Measurements from ENCODE around the gene MAL. TPM values are rescaled to one million over a fixed set of nuclear protein-coding genes. Genes with fewer than 3 reads are reported as not detected.

The MAL gene
- total RNA-seq, 1 experiment from 2014 or later: not detected

- Histone ChIP-seq H3K27me3 (replicated peaks; ENCODE audit: control insufficient read depth, insufficient read depth, low read length) (no peaks in the 10 kb centered on the region), H3K4me1 (no peaks in the 10 kb centered on the region), H3K4me3 (ENCODE audit: low read depth, low read length) (no peak overlapping the region), H3K9me3 (no peaks in the 10 kb centered on the region), H3K36me3 (ENCODE audit: control insufficient read depth, insufficient read depth, low read length) (no peaks in the 10 kb centered on the region; the same call in 1 of the 2 replicates)
- Mint-ChIP-seq H3K36me3 (ENCODE audit: insufficient read depth, unreplicated experiment) (no peaks in the 10 kb centered on the region), H3K27me3 (ENCODE audit: insufficient read depth, unreplicated experiment) (peaks cover 6% of the 10 kb centered on the region), H3K27ac (ENCODE audit: unreplicated experiment) (no peak overlapping the region), H3K4me1 (ENCODE audit: low read depth, unreplicated experiment) (no peaks in the 10 kb centered on the region), H3K4me3 (ENCODE audit: unreplicated experiment) (no peak overlapping the region), H3K9me3 (ENCODE audit: unreplicated experiment) (peaks cover 18% of the 10 kb centered on the region)
- ChIA-PET POLR2A (no interaction called here), CTCF (no interaction called here)
- no peak for DNase-seq
- intact Hi-C loops (cut with micrococcal nuclease; ENCODE audit: unreplicated experiment): no loop called here
- BruUV-seq (replicated peaks): no TSS peak
- no peak for TF ChIP-seq CTCF (IDR thresholded peaks at IDR 0.05; ENCODE audit: insufficient read depth in 1 of 2, low read depth in 1 of 2, low read length in 1 of 2, severe bottlenecking in 1 of 2, unreplicated experiment in 1 of 2)
Measured at GRCh38 chr2:95043300-95044093, 18.0 kb downstream of the MAL start.

- H3K4me1 ChIP-seq: no peaks in the 10 kb centered on the region
- no TSS peak for BruUV-seq (replicated peaks)
- ChIA-PET CTCF (interaction anchor here (1.1 kb wide), 1 partner anchor 58 kb away, joined by 3 read pairs; no protein-coding TSS in a partner anchor), POLR2A (no interaction called here)
- H3K36me3 ChIP-seq (ENCODE audit: control insufficient read depth, insufficient read depth, low read length): no peaks in the 10 kb centered on the region; the same call in 1 of the 2 replicates
- Mint-ChIP-seq H3K9me3 (ENCODE audit: unreplicated experiment) (peaks cover 7% of the 10 kb centered on the region), H3K4me1 (ENCODE audit: low read depth, unreplicated experiment) (no peaks in the 10 kb centered on the region), H3K27ac (ENCODE audit: unreplicated experiment) (no peak overlapping the region), H3K27me3 (ENCODE audit: insufficient read depth, unreplicated experiment) (peaks cover 6% of the 10 kb centered on the region), H3K36me3 (ENCODE audit: insufficient read depth, unreplicated experiment) (no peaks in the 10 kb centered on the region), H3K4me3 (ENCODE audit: unreplicated experiment) (no peak overlapping the region)
- no peaks in the 10 kb centered on the region for H3K9me3 ChIP-seq
- DNase-seq: no peak
- intact Hi-C loops (cut with micrococcal nuclease; ENCODE audit: unreplicated experiment): no loop called here
- TF ChIP-seq CTCF (IDR thresholded peaks at IDR 0.05; ENCODE audit: insufficient read depth in 1 of 2, low read depth in 1 of 2, low read length in 1 of 2, severe bottlenecking in 1 of 2, unreplicated experiment in 1 of 2): no peak
- no peaks in the 10 kb centered on the region for H3K27me3 ChIP-seq (replicated peaks; ENCODE audit: control insufficient read depth, insufficient read depth, low read length)
- H3K4me3 ChIP-seq (ENCODE audit: low read depth, low read length): no peak overlapping the region
Measured at GRCh38 chr2:95044601-95045000, 19.1 kb downstream of the MAL start.

GRCh38 chr2:95046371-95047112 is 21.0 kb downstream of the MAL start:
- Histone ChIP-seq H3K9me3 (no peaks in the 10 kb centered on the region), H3K27me3 (replicated peaks; ENCODE audit: control insufficient read depth, insufficient read depth, low read length) (no peaks in the 10 kb centered on the region), H3K4me1 (no peaks in the 10 kb centered on the region), H3K36me3 (ENCODE audit: control insufficient read depth, insufficient read depth, low read length) (no peaks in the 10 kb centered on the region; the same call in 1 of the 2 replicates), H3K4me3 (ENCODE audit: low read depth, low read length) (no peak overlapping the region)
- Mint-ChIP-seq H3K4me3 (ENCODE audit: unreplicated experiment) (no peak overlapping the region), H3K9me3 (ENCODE audit: unreplicated experiment) (no peaks in the 10 kb centered on the region), H3K36me3 (ENCODE audit: insufficient read depth, unreplicated experiment) (no peaks in the 10 kb centered on the region), H3K4me1 (ENCODE audit: low read depth, unreplicated experiment) (no peaks in the 10 kb centered on the region), H3K27me3 (ENCODE audit: insufficient read depth, unreplicated experiment) (peaks cover 10% of the 10 kb centered on the region), H3K27ac (ENCODE audit: unreplicated experiment) (no peak overlapping the region)
- BruUV-seq (replicated peaks): no TSS peak
- ChIA-PET CTCF (no interaction called here), POLR2A (no interaction called here)
- no peak for TF ChIP-seq CTCF (IDR thresholded peaks at IDR 0.05; ENCODE audit: insufficient read depth in 1 of 2, low read depth in 1 of 2, low read length in 1 of 2, severe bottlenecking in 1 of 2, unreplicated experiment in 1 of 2)
- intact Hi-C loops (cut with micrococcal nuclease; ENCODE audit: unreplicated experiment): no loop called here
- no peak for DNase-seq

Measured in Caco-2 (cell line).